ENCODE results near the gene DYNC2I2.

DNA sequence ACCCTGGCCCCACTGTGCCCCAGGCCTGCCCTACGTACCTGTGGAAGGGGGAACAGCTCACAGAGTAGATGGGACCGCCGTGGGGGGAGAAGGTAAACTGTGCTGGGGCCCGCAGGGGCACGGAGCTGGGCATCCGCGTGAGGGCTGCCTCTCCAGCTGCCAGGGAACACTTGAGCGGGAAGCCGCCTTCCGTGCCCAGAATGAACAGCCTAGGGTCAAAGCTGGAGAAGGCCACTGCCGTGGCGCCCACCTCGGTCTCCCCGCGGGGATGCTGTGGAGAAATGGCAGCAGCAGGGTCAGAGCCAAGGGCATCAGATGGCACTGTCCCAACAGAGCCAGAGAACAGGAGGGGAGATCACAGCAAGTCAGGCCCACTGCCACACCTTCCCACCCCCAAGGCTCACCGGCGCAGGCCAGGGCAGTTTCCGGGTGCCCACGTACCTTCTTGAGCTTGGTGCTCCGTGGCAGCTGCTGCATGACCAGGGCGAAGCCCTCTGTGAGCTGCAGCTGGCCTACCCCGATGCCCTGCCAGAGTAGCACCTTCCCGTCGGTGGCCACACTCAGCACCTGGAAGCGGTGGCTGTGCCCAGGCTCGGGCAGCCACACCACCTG, 21.9 kb downstream of the DYNC2I2 start:
- TF ChIP-seq, protein P1, sequence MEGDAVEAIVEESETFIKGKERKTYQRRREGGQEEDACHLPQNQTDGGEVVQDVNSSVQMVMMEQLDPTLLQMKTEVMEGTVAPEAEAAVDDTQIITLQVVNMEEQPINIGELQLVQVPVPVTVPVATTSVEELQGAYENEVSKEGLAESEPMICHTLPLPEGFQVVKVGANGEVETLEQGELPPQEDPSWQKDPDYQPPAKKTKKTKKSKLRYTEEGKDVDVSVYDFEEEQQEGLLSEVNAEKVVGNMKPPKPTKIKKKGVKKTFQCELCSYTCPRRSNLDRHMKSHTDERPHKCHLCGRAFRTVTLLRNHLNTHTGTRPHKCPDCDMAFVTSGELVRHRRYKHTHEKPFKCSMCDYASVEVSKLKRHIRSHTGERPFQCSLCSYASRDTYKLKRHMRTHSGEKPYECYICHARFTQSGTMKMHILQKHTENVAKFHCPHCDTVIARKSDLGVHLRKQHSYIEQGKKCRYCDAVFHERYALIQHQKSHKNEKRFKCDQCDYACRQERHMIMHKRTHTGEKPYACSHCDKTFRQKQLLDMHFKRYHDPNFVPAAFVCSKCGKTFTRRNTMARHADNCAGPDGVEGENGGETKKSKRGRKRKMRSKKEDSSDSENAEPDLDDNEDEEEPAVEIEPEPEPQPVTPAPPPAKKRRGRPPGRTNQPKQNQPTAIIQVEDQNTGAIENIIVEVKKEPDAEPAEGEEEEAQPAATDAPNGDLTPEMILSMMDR (IDR thresholded peaks at IDR 0.05) = no peak
- no peak for TF ChIP-seq POLR2A (IDR thresholded peaks at IDR 0.05)

Data from uterus (tissue), 2 donors.